HG03558 (cell line): ENCODE measurements around the gene RGPD4.
A peak's percentile ranks its signal among the peaks of the same experiment; 100 is the strongest.

Experiments used
- ATAC-seq: cut with Tn5 transposase; IDR thresholded peaks from one replicate; pipeline ENCODE4 v1.9.1; 2021; ENCODE audit warnings: moderate number of reproducible peaks; ENCODE audit not compliant: unreplicated experiment; ENCODE audit errors: extremely low read depth

Gene RGPD4

DNA sequence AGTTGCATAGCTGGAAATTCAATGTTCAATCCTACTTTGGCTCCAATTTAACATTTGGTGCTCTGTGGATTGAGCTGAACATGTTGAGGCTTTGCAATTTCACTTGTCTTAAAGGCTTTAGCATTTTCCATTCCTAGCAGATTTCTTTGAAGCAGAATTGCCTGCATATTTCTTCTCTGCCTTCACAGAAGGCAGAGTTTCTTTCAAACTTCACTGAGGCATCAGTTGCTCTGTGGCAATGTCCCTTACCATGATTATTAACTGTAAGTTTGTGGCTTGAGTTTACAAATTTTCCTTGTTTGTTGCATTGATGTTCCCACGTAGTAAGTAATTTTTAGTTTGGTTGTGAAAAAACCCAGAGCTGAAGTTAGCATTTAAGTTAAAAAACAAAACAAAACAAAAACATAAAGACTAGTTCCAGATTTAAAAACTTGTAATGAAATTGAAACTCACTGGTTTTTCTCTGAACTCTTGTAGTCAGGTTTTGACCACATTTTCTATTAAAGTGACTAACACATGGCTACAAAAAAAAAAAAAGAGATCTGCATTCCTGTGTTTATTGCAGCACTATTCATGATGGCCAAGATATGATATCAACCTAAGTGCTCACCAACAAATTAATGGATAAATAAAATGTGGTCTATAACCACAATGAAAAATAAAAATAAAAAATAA, 90.1 kb downstream of the RGPD4 start:
- peak; percentile 68 for ATAC-seq

GRCh38 chr2:107927034-107927534, 100.4 kb downstream of the RGPD4 start:
- ATAC-seq, result no peak

- no peak for ATAC-seq
Observed at GRCh38 chr2:107931412-107931811, 104.7 kb downstream of the RGPD4 start.

- ATAC-seq, result no peak
Observed at GRCh38 chr2:107932488-107932887, 105.8 kb downstream of the RGPD4 start.

- no peak for ATAC-seq
Observed at GRCh38 chr2:107932979-107933378, 106.3 kb downstream of the RGPD4 start.

DNA sequence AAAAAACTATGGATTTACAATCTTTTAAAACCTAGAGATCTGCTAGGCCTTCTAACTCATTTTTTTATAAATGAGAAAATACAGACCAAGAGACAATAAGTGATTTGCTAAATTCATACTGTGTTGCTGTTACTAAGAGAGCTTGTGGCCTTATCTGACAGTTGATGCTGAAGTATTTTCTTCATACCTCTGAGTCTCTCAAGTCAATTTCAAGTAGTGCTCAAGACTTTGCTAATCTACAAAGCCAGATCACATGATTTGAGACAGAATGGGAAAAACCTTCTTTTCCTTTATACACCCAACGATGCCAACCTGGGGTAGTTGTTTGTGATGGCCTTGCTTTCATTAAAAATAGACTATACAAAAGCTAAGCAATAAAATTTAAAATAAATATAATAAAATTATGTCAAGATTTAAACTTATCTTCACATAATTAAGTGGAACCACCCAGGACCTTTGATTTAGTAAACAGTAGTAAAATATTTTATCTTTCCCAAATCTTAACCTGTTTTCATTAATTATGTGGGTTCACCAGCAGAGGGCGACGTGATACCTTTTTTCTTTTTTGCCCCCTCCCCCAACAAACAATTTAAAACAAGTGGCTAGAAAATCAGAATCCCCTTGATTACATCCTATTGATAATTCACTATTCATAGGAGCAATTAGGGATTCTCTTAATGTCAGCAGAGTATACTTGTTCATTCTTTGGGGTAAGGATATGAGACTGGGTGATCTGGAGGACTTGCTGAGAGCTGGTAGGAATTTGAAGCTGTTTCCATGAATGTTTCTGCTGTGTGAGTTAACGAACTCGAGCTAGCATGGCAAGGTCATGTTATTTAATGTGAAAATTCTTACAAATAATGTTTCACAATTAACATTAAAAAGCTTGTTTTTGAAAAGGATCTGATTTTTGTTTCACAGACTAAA, 110.0 kb downstream of the RGPD4 start:
- no peak for ATAC-seq
